NCI-H187 (cell line): ENCODE data around the gene BLZF1.
"Not testable (repeated sequence)": the region's sequence is repeated elsewhere in the genome, so short reads cannot be mapped to it uniquely, and the experiment has no call there.

ENCODE experiments used
- DNase-seq, 2 experiments: peaks; one replicate each; lab custom pipeline; 2025; lab: John Stamatoyannopoulos, UW

Gene BLZF1, protein sequence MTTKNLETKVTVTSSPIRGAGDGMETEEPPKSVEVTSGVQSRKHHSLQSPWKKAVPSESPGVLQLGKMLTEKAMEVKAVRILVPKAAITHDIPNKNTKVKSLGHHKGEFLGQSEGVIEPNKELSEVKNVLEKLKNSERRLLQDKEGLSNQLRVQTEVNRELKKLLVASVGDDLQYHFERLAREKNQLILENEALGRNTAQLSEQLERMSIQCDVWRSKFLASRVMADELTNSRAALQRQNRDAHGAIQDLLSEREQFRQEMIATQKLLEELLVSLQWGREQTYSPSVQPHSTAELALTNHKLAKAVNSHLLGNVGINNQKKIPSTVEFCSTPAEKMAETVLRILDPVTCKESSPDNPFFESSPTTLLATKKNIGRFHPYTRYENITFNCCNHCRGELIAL

DNA sequence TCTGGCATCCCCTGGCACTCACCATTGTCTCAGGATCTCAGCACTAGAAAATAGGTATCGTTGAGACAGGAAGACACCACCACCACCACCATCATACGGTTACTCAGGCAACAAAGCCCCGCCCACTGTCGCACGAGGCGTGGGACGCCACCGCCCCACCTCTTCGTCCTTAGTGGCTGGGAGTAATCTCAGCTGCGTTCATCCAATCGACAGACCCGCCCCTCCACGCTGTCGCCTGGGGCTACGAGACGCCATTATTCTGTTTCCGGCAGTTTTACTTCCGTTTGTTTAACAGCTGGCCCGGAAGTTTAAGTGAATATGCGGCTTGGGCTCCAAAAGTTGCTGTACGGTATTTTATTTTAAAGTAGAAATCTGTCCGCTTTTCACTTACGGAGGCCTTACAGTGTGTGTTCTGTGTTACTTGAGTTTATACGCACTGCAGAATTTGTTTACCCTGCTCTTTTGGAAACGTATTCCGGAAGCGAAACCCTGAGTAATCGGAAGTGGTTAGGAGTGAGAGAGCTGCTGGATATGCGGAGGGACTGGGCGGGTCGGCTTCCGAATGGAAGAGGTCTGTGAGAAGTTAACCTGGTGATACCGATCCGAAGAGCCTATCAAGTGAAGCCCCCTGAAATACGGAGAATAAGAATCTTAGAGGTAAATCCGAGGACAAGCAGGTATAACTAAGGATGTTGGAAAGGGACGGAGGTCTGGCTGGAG lies at the start of gene BLZF1, which contains the start of gene NME7:
Gene BLZF1, plus strand, starts transcription at position 510 of the 720 bp plus-strand sequence. CDS start 1,328 bp downstream, outside the sequence.
Gene NME7, minus strand, starts transcription at position 112 of the 720 bp plus-strand sequence. Its CDS starts 87 bp downstream, at position 25.
- peak; percentile 99 for DNase-seq

GRCh38 chr1:169318536-169319244 lies 49.3 kb upstream of the BLZF1 start:
- DNase-seq: no peak

DNA sequence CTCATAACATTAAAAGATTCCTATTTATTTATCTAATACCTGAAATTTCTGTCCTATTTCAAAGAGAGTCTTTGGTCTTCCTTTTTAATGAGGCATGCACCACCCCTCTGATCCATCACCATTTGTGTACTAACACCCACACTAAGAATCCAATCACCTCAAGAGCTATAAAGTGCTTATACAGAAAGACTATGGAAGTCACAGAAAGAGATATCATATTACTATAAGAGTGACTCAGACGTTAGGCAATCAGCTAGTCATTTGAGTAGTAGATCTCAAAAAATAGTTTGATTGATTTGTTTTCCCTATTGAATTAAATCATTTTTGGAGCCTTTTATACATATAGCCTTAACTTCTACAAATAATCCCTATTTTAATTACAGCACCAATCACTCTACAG lies 46.5 kb upstream of the BLZF1 start:
- no peak for DNase-seq

- DNase-seq: no peak
Measured at GRCh38 chr1:169322138-169322537, 45.9 kb upstream of the BLZF1 start.

DNA sequence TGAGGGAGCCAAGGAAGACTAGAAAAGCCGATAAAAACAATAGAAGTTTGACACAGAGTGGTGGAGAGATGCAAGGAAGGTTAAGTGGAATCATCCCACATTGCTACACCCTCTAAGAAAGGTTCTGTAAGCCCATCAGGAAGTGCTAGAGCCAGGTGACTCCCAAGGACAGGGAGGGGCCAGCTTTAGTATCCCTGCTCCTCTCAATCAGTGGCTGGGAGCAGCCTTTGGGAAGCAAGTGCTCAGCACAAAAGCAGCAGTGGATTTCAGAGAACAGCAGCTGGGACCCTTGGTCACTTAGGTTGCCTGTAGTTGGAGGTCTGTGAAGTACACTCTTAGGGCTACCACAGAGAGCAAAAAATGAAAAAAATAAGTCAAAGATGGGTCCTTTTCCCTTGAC lies 42.9 kb upstream of the BLZF1 start:
- no peak for DNase-seq

- DNase-seq: no peak
Measured at GRCh38 chr1:169326261-169326955, 41.6 kb upstream of the BLZF1 start.

GRCh38 chr1:169326956-169327268 lies 41.1 kb upstream of the BLZF1 start:
- no peak for DNase-seq

DNA sequence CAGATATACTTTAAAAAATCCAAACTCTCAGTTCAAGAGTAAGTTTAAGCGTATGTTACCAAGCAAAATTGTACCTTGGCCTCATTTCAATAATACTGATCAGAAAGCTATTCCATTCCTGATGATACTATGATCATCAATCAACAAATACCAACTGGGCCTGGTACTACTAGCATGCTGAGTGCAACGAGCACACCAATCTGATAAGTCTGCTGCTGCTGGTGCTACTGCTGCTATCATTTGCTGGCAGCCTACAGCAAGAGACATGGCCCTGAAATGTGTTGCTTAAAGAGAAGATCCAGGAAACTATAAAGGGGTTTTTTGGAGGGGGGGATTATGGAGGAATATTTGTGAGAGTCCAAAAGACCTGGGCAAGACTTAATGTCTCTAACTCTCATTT lies 40.1 kb upstream of the BLZF1 start:
- no peak for DNase-seq

GRCh38 chr1:169329383-169329782 lies 38.6 kb upstream of the BLZF1 start:
- no peak for DNase-seq

GRCh38 chr1:169330927-169331326 lies 37.1 kb upstream of the BLZF1 start:
- no peak for DNase-seq

GRCh38 chr1:169334727-169335126 lies 33.3 kb upstream of the BLZF1 start:
- not testable (repeated sequence) for DNase-seq

GRCh38 chr1:169336947-169337715 lies 30.9 kb upstream of the BLZF1 start:
- not testable (repeated sequence) for DNase-seq

DNA sequence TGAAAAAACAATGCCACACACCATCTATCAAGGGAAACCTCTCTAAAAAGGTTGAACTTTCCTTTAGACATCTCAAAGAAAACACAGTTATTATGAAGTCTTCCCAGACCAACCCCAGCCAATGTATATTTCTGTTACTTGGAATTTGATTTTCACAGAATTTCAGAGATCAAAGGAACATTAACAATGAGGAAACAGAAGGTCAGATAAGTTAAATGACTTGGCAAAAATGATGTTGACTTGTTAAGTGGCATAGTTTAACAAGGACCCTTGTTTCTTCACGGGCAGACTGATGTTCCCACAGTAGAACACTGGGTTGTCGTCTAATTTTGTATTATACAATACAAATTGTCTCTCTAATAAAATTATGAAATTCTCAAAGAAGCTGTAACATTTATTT lies 29.4 kb upstream of the BLZF1 start:
- no peak for DNase-seq

GRCh38 chr1:169339773-169340172 lies 28.2 kb upstream of the BLZF1 start:
- no peak for DNase-seq

GRCh38 chr1:169340882-169341281 lies 27.1 kb upstream of the BLZF1 start:
- DNase-seq: no peak

- not testable (repeated sequence) for DNase-seq
Measured at GRCh38 chr1:169342096-169342495, 25.9 kb upstream of the BLZF1 start.

GRCh38 chr1:169345511-169345910 lies 22.5 kb upstream of the BLZF1 start:
- no peak for DNase-seq

- DNase-seq: no peak
Measured at GRCh38 chr1:169346036-169346589, 21.9 kb upstream of the BLZF1 start.

DNA sequence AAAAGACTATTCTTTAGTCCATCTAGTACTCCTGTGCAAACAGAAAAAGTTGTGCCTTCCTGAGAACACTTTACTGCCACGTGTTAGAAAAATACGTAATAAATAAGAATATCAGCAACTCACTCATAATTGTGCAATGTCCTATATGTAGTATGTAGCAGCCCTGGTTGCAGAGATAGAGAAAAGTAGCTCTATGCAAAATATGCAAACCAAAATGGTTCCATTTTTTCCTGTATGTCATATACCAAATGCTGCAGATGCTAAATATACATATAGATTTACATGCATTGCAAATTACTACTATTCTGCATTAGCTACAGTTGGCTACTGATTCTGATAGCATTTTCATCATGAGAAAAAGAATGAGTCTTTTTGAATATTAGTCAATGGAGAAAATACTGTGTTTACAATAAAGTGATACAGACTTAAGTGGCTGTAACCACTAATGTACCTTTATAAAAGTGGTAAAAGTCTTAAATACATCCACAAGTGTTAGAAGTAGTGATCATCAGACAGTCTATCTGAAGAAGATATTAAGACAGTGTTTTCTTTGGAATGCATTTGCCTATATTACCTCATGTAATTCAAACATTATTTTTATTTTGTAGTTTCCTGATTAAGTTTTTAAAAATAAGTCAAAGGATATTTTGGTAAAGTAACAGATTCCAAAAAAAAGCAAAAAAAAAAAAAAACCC lies 20.2 kb upstream of the BLZF1 start:
- no peak for DNase-seq

GRCh38 chr1:169348383-169349036 lies 19.5 kb upstream of the BLZF1 start:
- peak in 1 of 2 experiments; percentile 42 for DNase-seq
